ENCODE results near the gene TAF11L11.
"Not testable (repeated sequence)": the region's sequence is repeated elsewhere in the genome, so short reads cannot be mapped to it uniquely, and the experiment has no call there.

Gene TAF11L11

GRCh38 chr5:17603880-17604279 lies at the start of gene TAF11L11:
Gene TAF11L11 (plus strand): TSS chr5:17604183.
- not testable (repeated sequence) for H3K4me3 ChIP-seq (ENCODE audit: low read length); H3K4me1 ChIP-seq (ENCODE audit: control insufficient read depth, insufficient read depth, low read length); H3K36me3 ChIP-seq (ENCODE audit: control insufficient read depth, insufficient read depth, low read length); H3K9ac ChIP-seq (ENCODE audit: low read length); H3K27me3 ChIP-seq (ENCODE audit: control insufficient read depth, insufficient read depth, low read length); H3K9me3 ChIP-seq (ENCODE audit: control insufficient read depth, low read length)

GRCh38 chr5:17585658-17586057 lies 18.3 kb upstream of the TAF11L11 start, which contains the start of gene TAF11L7:
Gene TAF11L7 (minus strand): TSS chr5:17585758.
- H3K4me1 ChIP-seq (ENCODE audit: control insufficient read depth, insufficient read depth, low read length); H3K9me3 ChIP-seq (ENCODE audit: control insufficient read depth, low read length); H3K9ac ChIP-seq (ENCODE audit: low read length); H3K4me3 ChIP-seq (ENCODE audit: low read length); H3K27me3 ChIP-seq (ENCODE audit: control insufficient read depth, insufficient read depth, low read length); H3K36me3 ChIP-seq (ENCODE audit: control insufficient read depth, insufficient read depth, low read length): not testable (repeated sequence)

GRCh38 chr5:17590860-17591259 lies 13.1 kb upstream of the TAF11L11 start, which contains the start of gene TAF11L8:
Gene TAF11L8 (minus strand): TSS chr5:17590960.
- H3K4me3 ChIP-seq (ENCODE audit: low read length); H3K9me3 ChIP-seq (ENCODE audit: control insufficient read depth, low read length); H3K4me1 ChIP-seq (ENCODE audit: control insufficient read depth, insufficient read depth, low read length); H3K27me3 ChIP-seq (ENCODE audit: control insufficient read depth, insufficient read depth, low read length); H3K36me3 ChIP-seq (ENCODE audit: control insufficient read depth, insufficient read depth, low read length); H3K9ac ChIP-seq (ENCODE audit: low read length): not testable (repeated sequence)

- H3K4me1 ChIP-seq (ENCODE audit: control insufficient read depth, insufficient read depth, low read length); H3K4me3 ChIP-seq (ENCODE audit: low read length); H3K27me3 ChIP-seq (ENCODE audit: control insufficient read depth, insufficient read depth, low read length); H3K9ac ChIP-seq (ENCODE audit: low read length); H3K36me3 ChIP-seq (ENCODE audit: control insufficient read depth, insufficient read depth, low read length); H3K9me3 ChIP-seq (ENCODE audit: control insufficient read depth, low read length): not testable (repeated sequence)
Measured at GRCh38 chr5:17594255-17594654, 9.7 kb upstream of the TAF11L11 start, which contains the start of gene TAF11L9. Gene TAF11L9 (minus strand): TSS chr5:17594394.

- H3K27me3 ChIP-seq (ENCODE audit: control insufficient read depth, insufficient read depth, low read length); H3K36me3 ChIP-seq (ENCODE audit: control insufficient read depth, insufficient read depth, low read length); H3K4me3 ChIP-seq (ENCODE audit: low read length); H3K9me3 ChIP-seq (ENCODE audit: control insufficient read depth, low read length); H3K4me1 ChIP-seq (ENCODE audit: control insufficient read depth, insufficient read depth, low read length); H3K9ac ChIP-seq (ENCODE audit: low read length): not testable (repeated sequence)
Measured at GRCh38 chr5:17597728-17598127, 6.3 kb upstream of the TAF11L11 start, which contains the start of gene TAF11L10. Gene TAF11L10 (minus strand): TSS chr5:17597828.

- Histone ChIP-seq H3K4me1 (ENCODE audit: control insufficient read depth, insufficient read depth, low read length) (no peaks in the 10 kb centered on the region), H3K4me3 (ENCODE audit: low read length) (no peak overlapping the region), H3K27me3 (ENCODE audit: control insufficient read depth, insufficient read depth, low read length) (no peaks in the 10 kb centered on the region), H3K36me3 (ENCODE audit: control insufficient read depth, insufficient read depth, low read length) (no peaks in the 10 kb centered on the region), H3K9ac (ENCODE audit: low read length) (no peak overlapping the region), H3K9me3 (ENCODE audit: control insufficient read depth, low read length) (no peaks in the 10 kb centered on the region)
Measured at GRCh38 chr5:17604951-17605350, 968 bp downstream of the TAF11L11 start.

GRCh38 chr5:17607461-17607860 lies 3.5 kb downstream of the TAF11L11 start:
- H3K36me3 ChIP-seq (ENCODE audit: control insufficient read depth, insufficient read depth, low read length); H3K4me3 ChIP-seq (ENCODE audit: low read length); H3K27me3 ChIP-seq (ENCODE audit: control insufficient read depth, insufficient read depth, low read length); H3K9me3 ChIP-seq (ENCODE audit: control insufficient read depth, low read length); H3K9ac ChIP-seq (ENCODE audit: low read length); H3K4me1 ChIP-seq (ENCODE audit: control insufficient read depth, insufficient read depth, low read length): not testable (repeated sequence)

- H3K9me3 ChIP-seq (ENCODE audit: control insufficient read depth, low read length); H3K27me3 ChIP-seq (ENCODE audit: control insufficient read depth, insufficient read depth, low read length); H3K4me3 ChIP-seq (ENCODE audit: low read length); H3K9ac ChIP-seq (ENCODE audit: low read length); H3K4me1 ChIP-seq (ENCODE audit: control insufficient read depth, insufficient read depth, low read length); H3K36me3 ChIP-seq (ENCODE audit: control insufficient read depth, insufficient read depth, low read length): not testable (repeated sequence)
Measured at GRCh38 chr5:17610092-17610491, 6.1 kb downstream of the TAF11L11 start, which contains the start of gene TAF11L12. Gene TAF11L12 (plus strand): TSS chr5:17610392.

- no peak overlapping the region for H3K9ac ChIP-seq (ENCODE audit: low read length)
- H3K36me3 ChIP-seq (ENCODE audit: control insufficient read depth, insufficient read depth, low read length) = no peaks in the 10 kb centered on the region
- no peaks in the 10 kb centered on the region for H3K4me1 ChIP-seq (ENCODE audit: control insufficient read depth, insufficient read depth, low read length)
- H3K27me3 ChIP-seq (ENCODE audit: control insufficient read depth, insufficient read depth, low read length) = no peaks in the 10 kb centered on the region
- no peak overlapping the region for H3K4me3 ChIP-seq (ENCODE audit: low read length)
- H3K9me3 ChIP-seq (ENCODE audit: control insufficient read depth, low read length) = no peaks in the 10 kb centered on the region
Measured at GRCh38 chr5:17614872-17615605, 11.1 kb downstream of the TAF11L11 start.

GRCh38 chr5:17619354-17619753 lies 15.4 kb downstream of the TAF11L11 start:
- H3K9me3 ChIP-seq (ENCODE audit: control insufficient read depth, low read length) = no peaks in the 10 kb centered on the region
- H3K4me3 ChIP-seq (ENCODE audit: low read length) = no peak overlapping the region
- no peaks in the 10 kb centered on the region for H3K4me1 ChIP-seq (ENCODE audit: control insufficient read depth, insufficient read depth, low read length)
- H3K9ac ChIP-seq (ENCODE audit: low read length) = no peak overlapping the region
- no peaks in the 10 kb centered on the region for H3K27me3 ChIP-seq (ENCODE audit: control insufficient read depth, insufficient read depth, low read length)
- H3K36me3 ChIP-seq (ENCODE audit: control insufficient read depth, insufficient read depth, low read length) = no peaks in the 10 kb centered on the region

- Histone ChIP-seq H3K9ac (ENCODE audit: low read length) (no peak overlapping the region), H3K36me3 (ENCODE audit: control insufficient read depth, insufficient read depth, low read length) (no peaks in the 10 kb centered on the region), H3K4me1 (ENCODE audit: control insufficient read depth, insufficient read depth, low read length) (no peaks in the 10 kb centered on the region), H3K4me3 (ENCODE audit: low read length) (no peak overlapping the region), H3K27me3 (ENCODE audit: control insufficient read depth, insufficient read depth, low read length) (no peaks in the 10 kb centered on the region), H3K9me3 (ENCODE audit: control insufficient read depth, low read length) (no peaks in the 10 kb centered on the region)
Measured at GRCh38 chr5:17620627-17621026, 16.6 kb downstream of the TAF11L11 start.

- Histone ChIP-seq H3K4me1 (ENCODE audit: control insufficient read depth, insufficient read depth, low read length) (no peaks in the 10 kb centered on the region), H3K27me3 (ENCODE audit: control insufficient read depth, insufficient read depth, low read length) (no peaks in the 10 kb centered on the region), H3K36me3 (ENCODE audit: control insufficient read depth, insufficient read depth, low read length) (no peaks in the 10 kb centered on the region), H3K4me3 (ENCODE audit: low read length) (no peak overlapping the region), H3K9me3 (ENCODE audit: control insufficient read depth, low read length) (no peaks in the 10 kb centered on the region), H3K9ac (ENCODE audit: low read length) (no peak overlapping the region)
Measured at GRCh38 chr5:17625686-17626085, 21.7 kb downstream of the TAF11L11 start.

GRCh38 chr5:17631788-17632187 lies 27.8 kb downstream of the TAF11L11 start, which contains the start of gene TAF11L13:
Gene TAF11L13 (plus strand): TSS chr5:17632088.
- not testable (repeated sequence) for H3K36me3 ChIP-seq (ENCODE audit: control insufficient read depth, insufficient read depth, low read length); H3K4me3 ChIP-seq (ENCODE audit: low read length); H3K27me3 ChIP-seq (ENCODE audit: control insufficient read depth, insufficient read depth, low read length); H3K4me1 ChIP-seq (ENCODE audit: control insufficient read depth, insufficient read depth, low read length); H3K9me3 ChIP-seq (ENCODE audit: control insufficient read depth, low read length); H3K9ac ChIP-seq (ENCODE audit: low read length)

Data from mucosa of stomach (tissue), 1 donor.